HCT116 (cell line): ENCODE results near the gene EML1. TPM values are rescaled to one million over a fixed set of nuclear protein-coding genes. Genes with fewer than 3 reads are reported as not detected.

Experiments
- ATAC-seq: fragments of 200-7000 bp; cut with Tn5 transposase; 2 replicates; pipeline ENCODE4 v1.9.1; 2020; ENCODE audit warnings: mild to moderate bottlenecking, moderate library complexity
- BruUV-seq: library from RNA; stranded (reverse); fragments of 400-500 nt; replicated peaks from 2 replicates; lab custom pipeline; 2021; lab: Mats Ljungman, UMichigan
- CTCF ChIA-PET: fragments of 300-600 bp; sonication (Branson Sonifier 250); formaldehyde crosslinking; loops from one replicate; lab custom pipeline; 2021; ENCODE audit warnings: antibody characterized with exemption; lab: Charles Lee
- POLR2A ChIA-PET: fragments of 300-600, 350-600 bp; sonication (Branson Sonifier 250); formaldehyde crosslinking; loops from one replicate; lab custom pipeline; 2021; ENCODE audit warnings: antibody characterized with exemption; lab: Charles Lee
- RAD21 ChIA-PET, 2 experiments: fragments of 300-600 bp; sonication (Branson Sonifier 250); formaldehyde crosslinking; loops; one replicate each; lab custom pipeline; 2023; ENCODE audit warnings: low total read pairs in 2 of 2; ENCODE audit not compliant: uncharacterized antibody in 2 of 2, unreplicated experiment in 2 of 2, low non-redundant PET in 1 of 2; lab: Charles Lee
- DNase-seq: peaks from one replicate; pipeline ENCODE4 v3.0.0-alpha.2; 2010; ENCODE audit warnings: low read depth, low spot score
- H2AFZ ChIP-seq: fragments of 200-600 bp; shearing (Covaris generic), sonication (generic); 2 replicates; pipeline ENCODE4 v1.6.1; 2017; ENCODE audit warnings: low read depth, mixed run types, mixed read lengths, antibody characterized with exemption, low read length; ENCODE audit not compliant: poor library complexity, severe bottlenecking
- H3K27ac ChIP-seq: 2 replicates; pipeline ENCODE4 v1.5.1; 2012; ENCODE audit warnings: low read depth, low read length
- H3K27me3 ChIP-seq: fragments of 200-600 bp; sonication (generic); 2 replicates; pipeline ENCODE4 v1.6.1; 2016; ENCODE audit warnings: mixed run types, low read length, mixed read lengths; ENCODE audit not compliant: insufficient read depth
- H3K36me3 ChIP-seq, 2 experiments: fragments of 200-500 bp in 1 of 2; fragments of 200-600 bp in 1 of 2; sonication (Bioruptor generic) in 1 of 2; sonication (generic) in 1 of 2; 2 replicates each; pipeline versions ENCODE4 v1.5.1 to v1.6.1; 2014 to 2016; ENCODE audit warnings: low read length in 2 of 2, inconsistent platforms in 1 of 2, mixed read lengths in 1 of 2, mixed run types in 1 of 2; ENCODE audit not compliant: insufficient read depth in 2 of 2, control insufficient read depth in 1 of 2
- H3K4me1 ChIP-seq, 2 experiments: fragments of 200-600 bp in 1 of 2; sonication (generic) in 1 of 2; 2 replicates each; pipeline versions ENCODE4 v1.5.1 to v1.6.1; 2012 to 2017; ENCODE audit warnings: low read length in 2 of 2, inconsistent platforms in 1 of 2, mild to moderate bottlenecking in 1 of 2, mixed read lengths in 1 of 2, mixed run types in 1 of 2, moderate library complexity in 1 of 2; ENCODE audit not compliant: insufficient read depth in 2 of 2, control insufficient read depth in 1 of 2
- H3K4me2 ChIP-seq: fragments of 200-600 bp; sonication (generic); 2 replicates; pipeline ENCODE4 v1.6.1; 2017; ENCODE audit warnings: mixed run types, low read length, mixed read lengths
- H3K4me3 ChIP-seq, 2 experiments: fragments of 200-600 bp in 1 of 2; sonication (generic) in 1 of 2; replicated peaks in 1 of 2; 2 replicates each; pipeline ENCODE4 v1.5.1; 2011 to 2016; ENCODE audit warnings: low read length in 2 of 2, control low read depth in 1 of 2, low read depth in 1 of 2, mild to moderate bottlenecking in 1 of 2, mixed read lengths in 1 of 2, mixed run types in 1 of 2
- H3K79me2 ChIP-seq: fragments of 200-600 bp; sonication (generic); 2 replicates; pipeline ENCODE4 v1.6.1; 2017; ENCODE audit warnings: mild to moderate bottlenecking, mixed run types, low read length, moderate library complexity, mixed read lengths; ENCODE audit not compliant: insufficient read depth
- H3K9ac ChIP-seq: fragments of 200-600 bp; sonication (generic); 2 replicates; pipeline ENCODE4 v1.6.1; 2016; ENCODE audit warnings: low read length, mixed read lengths
- H3K9me2 ChIP-seq: fragments of 200-600 bp; sonication (generic), shearing (Covaris generic); 2 replicates; pipeline ENCODE4 v1.6.1; 2017; ENCODE audit warnings: mixed run types, mild to moderate bottlenecking, moderate library complexity; ENCODE audit not compliant: insufficient read depth
- H3K9me3 ChIP-seq, 2 experiments: fragments of 200-500 bp in 1 of 2; fragments of 200-600 bp in 1 of 2; sonication (Bioruptor generic) in 1 of 2; sonication (generic) in 1 of 2; 2 replicates each; pipeline ENCODE4 v1.6.1; 2014 to 2017; ENCODE audit warnings: low read length in 2 of 2, mixed read lengths in 2 of 2, inconsistent platforms in 1 of 2, low read depth in 1 of 2, mild to moderate bottlenecking in 1 of 2, mixed run types in 1 of 2, moderate library complexity in 1 of 2; ENCODE audit not compliant: control insufficient read depth in 1 of 2, insufficient read depth in 1 of 2
- H4K20me1 ChIP-seq: fragments of 200-600 bp; sonication (generic), shearing (Covaris generic); 2 replicates; pipeline ENCODE4 v1.6.1; 2017; ENCODE audit warnings: mixed run types, mild to moderate bottlenecking, moderate library complexity; ENCODE audit not compliant: insufficient read depth
- CTCF ChIP-seq, 3 experiments: fragments of 200-600 bp in 1 of 3; sonication (generic) in 1 of 3; IDR thresholded peaks in 2 of 3; conservative IDR thresholded peaks in 1 of 3; 2 replicates each; pipeline ENCODE4 v1.5.1; 2012 to 2017; ENCODE audit warnings: low read depth in 2 of 3, low read length in 2 of 3, antibody characterized with exemption in 1 of 3, borderline replicate concordance in 1 of 3, control low read depth in 1 of 3, mild to moderate bottlenecking in 1 of 3, mixed read lengths in 1 of 3, mixed run types in 1 of 3, moderate library complexity in 1 of 3; ENCODE audit not compliant: insufficient read depth in 1 of 3
- EGR1 ChIP-seq: IDR thresholded peaks from 2 replicates; pipeline ENCODE4 v1.6.1; 2012; ENCODE audit warnings: low read depth
- ELF1 ChIP-seq: IDR thresholded peaks from 2 replicates; pipeline ENCODE4 v1.6.1; 2012; ENCODE audit warnings: low read depth, borderline replicate concordance
- EZH2 ChIP-seq: fragments of 200-600 bp; sonication (generic); IDR thresholded peaks from 2 replicates; pipeline ENCODE4 v1.6.1; 2017; ENCODE audit warnings: antibody characterized with exemption, mixed run types
- EZH2phosphoT487 ChIP-seq: fragments of 200-600 bp; IDR thresholded peaks from 2 replicates; pipeline ENCODE4 v1.6.1; 2018; ENCODE audit warnings: antibody characterized with exemption, borderline replicate concordance
- JUND ChIP-seq: IDR thresholded peaks from 2 replicates; pipeline ENCODE4 v1.6.1; 2012
- POLR2AphosphoS5 ChIP-seq: IDR thresholded peaks from 2 replicates; pipeline ENCODE4 v1.6.1; 2011; ENCODE audit warnings: mild to moderate bottlenecking, low read depth, low read length, moderate library complexity
- RAD21 ChIP-seq: IDR thresholded peaks from 2 replicates; pipeline ENCODE4 v1.6.1; 2012; ENCODE audit warnings: low read depth, mild to moderate bottlenecking
- REST ChIP-seq: IDR thresholded peaks from 2 replicates; pipeline ENCODE4 v1.6.1; 2012; ENCODE audit warnings: low read depth
- TCF7L2 ChIP-seq: IDR thresholded peaks from 2 replicates; pipeline ENCODE4 v1.7.0; 2011; ENCODE audit warnings: borderline replicate concordance, inconsistent platforms; ENCODE audit not compliant: insufficient read depth, insufficient read length; ENCODE audit errors: extremely low read depth
- YY1 ChIP-seq: IDR thresholded peaks from 2 replicates; pipeline ENCODE4 v1.6.1; 2011; ENCODE audit warnings: low read length, low read depth, moderate library complexity, mild to moderate bottlenecking; ENCODE audit not compliant: insufficient replicate concordance; ENCODE audit errors: extremely low read depth
- ZBTB33 ChIP-seq: IDR thresholded peaks from 2 replicates; pipeline ENCODE4 v1.6.1; 2011; ENCODE audit warnings: mild to moderate bottlenecking, low read length, moderate library complexity; ENCODE audit not compliant: insufficient replicate concordance; ENCODE audit errors: extremely low read depth
- ZFX ChIP-seq: fragments of 450-650 bp; IDR thresholded peaks from 2 replicates; pipeline ENCODE4 v1.6.1; 2017
- ZNF274 ChIP-seq: fragments of 200-500 bp; sonication (Bioruptor generic); IDR thresholded peaks from 2 replicates; pipeline ENCODE4 v1.6.1; 2014; ENCODE audit warnings: mild to moderate bottlenecking, low read depth, low read length, inconsistent platforms
- intact Hi-C: fragments of 100-400 bp; cut with micrococcal nuclease; formaldehyde crosslinking; loops from 2 replicates; pipeline ENCODE4 v1.10.0; 2022
- total RNA-seq: library from RNA; stranded (reverse); gene quantifications from one replicate; pipeline ENCODE4 v1.2.1, GENCODE V29; 2021; ENCODE audit not compliant: unreplicated experiment

The EML1 gene
- total RNA-seq, 1 experiment from 2014 or later, result 7.4 TPM

- no peak overlapping the region for H3K4me2 ChIP-seq
- no peaks in the 10 kb centered on the region for H3K36me3 ChIP-seq
- H3K9me3 ChIP-seq, result no peaks in the 10 kb centered on the region
- ChIA-PET POLR2A (no interaction called here), RAD21 (no interaction called here), CTCF (no interaction called here)
- TF ChIP-seq ZNF274 (no peak), EZH2phosphoT487 (no peak), EZH2 (no peak), REST (no peak), TCF7L2 (no peak), RAD21 (no peak), ZFX (no peak), ZBTB33 (no peak), YY1 (no peak), POLR2AphosphoS5 (no peak), JUND (no peak), ELF1 (no peak), EGR1 (no peak), CTCF (IDR thresholded peaks at IDR 0.05 in 2 of 3, conservative IDR thresholded peaks at IDR 0.05 in 1 of 3; ENCODE audit: borderline replicate concordance in 1 of 3, insufficient read depth in 1 of 3, low read depth in 2 of 3, low read length in 2 of 3) (no peak)
- H3K4me3 ChIP-seq, result no peak overlapping the region
- BruUV-seq, result no TSS peak
- no peaks in the 10 kb centered on the region for H3K4me1 ChIP-seq
- DNase-seq, result no peak
- no peak overlapping the region for H3K9ac ChIP-seq
- H4K20me1 ChIP-seq, result no peaks in the 10 kb centered on the region
- ATAC-seq, result no peak
- H3K79me2 ChIP-seq, result no peaks in the 10 kb centered on the region
- H2AFZ ChIP-seq, result no peak overlapping the region
- H3K9me2 ChIP-seq, result no peaks in the 10 kb centered on the region
- H3K27me3 ChIP-seq, result peaks cover 17% of the 10 kb centered on the region; the same call in 1 of the 2 replicates
- intact Hi-C loops, result no loop called here
- no peak overlapping the region for H3K27ac ChIP-seq
These were observed 77.4 kb downstream of the EML1 start for GRCh38 chr14:99870617-99871016.
